Ishikawa (cell line): ENCODE results near the gene SUPT6H.

Source experiments
- CEBPB ChIP-seq: IDR thresholded peaks from 2 replicates; pipeline ENCODE4 v1.6.1; 2012
- CREB1 ChIP-seq: IDR thresholded peaks from 2 replicates; pipeline ENCODE4 v1.6.1; 2012; ENCODE audit warnings: low read depth
- EGR1 ChIP-seq: IDR thresholded peaks from 2 replicates; pipeline ENCODE4 v1.6.1; 2012
- EP300 ChIP-seq: IDR thresholded peaks from 2 replicates; pipeline ENCODE4 v1.6.1; 2012; ENCODE audit warnings: borderline replicate concordance
- FOXM1 ChIP-seq: IDR thresholded peaks from 2 replicates; pipeline ENCODE4 v1.6.1; 2012; ENCODE audit warnings: low read depth, borderline replicate concordance
- MAX ChIP-seq: IDR thresholded peaks from 2 replicates; pipeline ENCODE4 v1.6.1; 2012
- NFIC ChIP-seq: IDR thresholded peaks from 2 replicates; pipeline ENCODE4 v1.6.1; 2012
- RAD21 ChIP-seq: IDR thresholded peaks from 2 replicates; pipeline ENCODE4 v1.6.1; 2012; ENCODE audit warnings: low read depth
- REST ChIP-seq: IDR thresholded peaks from 2 replicates; pipeline ENCODE4 v1.6.1; 2012; ENCODE audit warnings: low read depth, mild to moderate bottlenecking
- TAF1 ChIP-seq: IDR thresholded peaks from 2 replicates; pipeline ENCODE4 v1.6.1; 2012; ENCODE audit warnings: low read depth, mild to moderate bottlenecking
- TCF12 ChIP-seq: IDR thresholded peaks from 2 replicates; pipeline ENCODE4 v1.6.1; 2012; ENCODE audit warnings: low read depth
- TEAD4 ChIP-seq: IDR thresholded peaks from 2 replicates; pipeline ENCODE4 v1.6.1; 2012
- USF1 ChIP-seq: IDR thresholded peaks from 2 replicates; pipeline ENCODE4 v1.6.1; 2012
- YY1 ChIP-seq: IDR thresholded peaks from 2 replicates; pipeline ENCODE4 v1.6.1; 2012; ENCODE audit warnings: low read depth
- ZBTB7A ChIP-seq: IDR thresholded peaks from 2 replicates; pipeline ENCODE4 v1.6.1; 2012; ENCODE audit warnings: low read depth

SUPT6H gene

GRCh38 chr17:28623696-28624095 lies 38.3 kb upstream of the SUPT6H start:
- TF ChIP-seq CREB1 (no peak), MAX (no peak), REST (no peak), USF1 (no peak), YY1 (no peak), TEAD4 (no peak), CEBPB (no peak), RAD21 (no peak), EP300 (no peak), ZBTB7A (no peak), TCF12 (no peak)

GRCh38 chr17:28624148-28624547 lies 37.9 kb upstream of the SUPT6H start:
- TF ChIP-seq MAX (no peak), FOXM1 (no peak), CEBPB (no peak), USF1 (no peak), CREB1 (no peak), ZBTB7A (no peak), EGR1 (no peak)

GRCh38 chr17:28626818-28627217 lies 35.2 kb upstream of the SUPT6H start:
- no peak for TF ChIP-seq YY1
- no peak for TF ChIP-seq RAD21
- no peak for TF ChIP-seq CEBPB
- TF ChIP-seq EGR1 = no peak
- TF ChIP-seq TEAD4 = no peak
- no peak for TF ChIP-seq MAX
- no peak for TF ChIP-seq NFIC
- no peak for TF ChIP-seq CREB1
- no peak for TF ChIP-seq TCF12
- TF ChIP-seq REST = no peak
- TF ChIP-seq TAF1 = no peak
- TF ChIP-seq FOXM1 = no peak
- TF ChIP-seq ZBTB7A = no peak
- TF ChIP-seq USF1 = no peak
- no peak for TF ChIP-seq EP300

- TF ChIP-seq YY1 (no peak), TEAD4 (no peak), MAX (no peak), ZBTB7A (no peak), EGR1 (no peak), FOXM1 (no peak), EP300 (no peak), CREB1 (no peak), RAD21 (no peak), USF1 (no peak), NFIC (no peak), CEBPB (no peak), TCF12 (no peak), REST (no peak), TAF1 (no peak)
Observed at GRCh38 chr17:28634206-28634865, 27.7 kb upstream of the SUPT6H start.
